GM23248 (cell line): ENCODE results near the gene B4GAT1.

Source experiments
- EZH2 ChIP-seq: fragments of 200-600 bp; sonication (generic); IDR thresholded peaks from 2 replicates; pipeline ENCODE4 v1.6.1; 2018; ENCODE audit warnings: antibody characterized with exemption, mild to moderate bottlenecking; ENCODE audit not compliant: insufficient read depth, poor library complexity, severe bottlenecking
- EZH2phosphoT487 ChIP-seq: fragments of 200-600 bp; sonication (generic); IDR thresholded peaks from 2 replicates; pipeline ENCODE4 v1.6.1; 2018; ENCODE audit warnings: antibody characterized with exemption, moderate library complexity, mild to moderate bottlenecking, low read depth; ENCODE audit not compliant: insufficient read depth

- TF ChIP-seq EZH2phosphoT487 (no peak), EZH2 (no peak)
These were observed 6.6 kb downstream of the B4GAT1 start for GRCh38 chr11:66340596-66341501.
